SK-N-SH treated with all-trans-retinoic acid at 6 μM for 48 hours (cell line): ENCODE results near the gene CCDC69.

Source experiments
- OSR1 ChIP-seq: fragments of 250-450 bp; sonication (Bioruptor Pico); IDR thresholded peaks from 2 replicates; pipeline ENCODE4 v1.8.0; 2022; ENCODE audit warnings: moderate library complexity, mild to moderate bottlenecking, inconsistent platforms
- PATZ1 ChIP-seq: fragments of 250-450 bp; sonication (Bioruptor Pico); IDR thresholded peaks from 2 replicates; pipeline ENCODE4 v1.8.0; 2020; ENCODE audit warnings: mild to moderate bottlenecking, moderate library complexity, borderline replicate concordance
- POU6F1 ChIP-seq: fragments of 250-450 bp; sonication (Bioruptor Pico); IDR thresholded peaks from 2 replicates; pipeline ENCODE4 v1.8.0; 2021; ENCODE audit warnings: low read depth, mild to moderate bottlenecking, moderate library complexity, borderline replicate concordance
- PPARA ChIP-seq: fragments of 250-450 bp; sonication (Bioruptor Pico); IDR thresholded peaks from 2 replicates; pipeline ENCODE4 v1.5.0; 2020; ENCODE audit warnings: mild to moderate bottlenecking, borderline replicate concordance
- RARB ChIP-seq: fragments of 250-450 bp; sonication (Bioruptor Pico); IDR thresholded peaks from 2 replicates; pipeline ENCODE4 v1.8.0; 2021; ENCODE audit warnings: mild to moderate bottlenecking, moderate library complexity
- TCF4 ChIP-seq: fragments of 250-450 bp; sonication (Bioruptor Pico); IDR thresholded peaks from 2 replicates; pipeline ENCODE4 v1.8.0; 2021; ENCODE audit warnings: mild to moderate bottlenecking, moderate library complexity, borderline replicate concordance
- ZFP3 ChIP-seq: fragments of 250-450 bp; sonication (Bioruptor Pico); IDR thresholded peaks from 2 replicates; pipeline ENCODE4 v1.5.0; 2020; ENCODE audit warnings: mild to moderate bottlenecking, moderate library complexity
- ZFP30 ChIP-seq: fragments of 450-650 bp; formaldehyde crosslinking; IDR thresholded peaks from 2 replicates; pipeline ENCODE4 v1.5.0; 2022; ENCODE audit warnings: mild to moderate bottlenecking, moderate library complexity

GRCh38 chr5:151195622-151196021, 28.3 kb downstream of the CCDC69 start:
- no peak for TF ChIP-seq ZFP30 (CRISPR knock-in tag)
- TF ChIP-seq ZFP3 (CRISPR knock-in tag), result no peak
- no peak for TF ChIP-seq TCF4 (CRISPR knock-in tag)
- TF ChIP-seq POU6F1, result no peak
- TF ChIP-seq OSR1, result no peak
- TF ChIP-seq PATZ1 (CRISPR knock-in tag), result no peak
- TF ChIP-seq RARB (CRISPR knock-in tag), result no peak
- no peak for TF ChIP-seq PPARA (CRISPR knock-in tag)
